Chondrocyte (in vitro differentiated cells): Measurements from ENCODE around the gene TAF6. TPM values are rescaled to one million over a fixed set of nuclear protein-coding genes. Genes with fewer than 3 reads are reported as not detected.

Experiments used
- DNase-seq: peaks from one replicate; pipeline ENCODE4 v3.0.0; 2021; ENCODE audit warnings: mixed read lengths, low spot score
- H3K27ac Mint-ChIP-seq: one replicate; pipeline ENCODE4 v1.8.0; 2021; ENCODE audit warnings: mild to moderate bottlenecking, moderate library complexity, mixed read lengths; ENCODE audit not compliant: unreplicated experiment
- H3K27me3 Mint-ChIP-seq: 2 replicates; pipeline ENCODE4 v1.8.0; 2021; ENCODE audit warnings: low read depth, mixed read lengths
- H3K36me3 Mint-ChIP-seq: 2 replicates; pipeline ENCODE4 v1.8.0; 2021; ENCODE audit warnings: low read depth, mixed read lengths
- H3K4me1 Mint-ChIP-seq: 2 replicates; pipeline ENCODE4 v1.8.0; 2021; ENCODE audit warnings: low read depth, mild to moderate bottlenecking, mixed read lengths
- H3K4me3 Mint-ChIP-seq: one replicate; pipeline ENCODE4 v1.8.0; 2021; ENCODE audit warnings: mild to moderate bottlenecking, moderate library complexity, mixed read lengths; ENCODE audit not compliant: unreplicated experiment
- H3K9me3 Mint-ChIP-seq: 2 replicates; pipeline ENCODE4 v1.8.0; 2021; ENCODE audit warnings: low read depth, mixed read lengths
- CTCF ChIP-seq: fragments of 200-600 bp; sonication (generic); IDR thresholded peaks from 2 replicates; pipeline ENCODE4 v1.5.0; 2021; ENCODE audit warnings: antibody characterized with exemption, mild to moderate bottlenecking, moderate library complexity
- total RNA-seq: library from RNA; stranded (reverse); gene quantifications from 3 replicates; pipeline ENCODE4 v1.2.1, GENCODE V29; 2021

Gene TAF6
- total RNA-seq, 1 donor from 2014 or later: 54.9 TPM

DNA sequence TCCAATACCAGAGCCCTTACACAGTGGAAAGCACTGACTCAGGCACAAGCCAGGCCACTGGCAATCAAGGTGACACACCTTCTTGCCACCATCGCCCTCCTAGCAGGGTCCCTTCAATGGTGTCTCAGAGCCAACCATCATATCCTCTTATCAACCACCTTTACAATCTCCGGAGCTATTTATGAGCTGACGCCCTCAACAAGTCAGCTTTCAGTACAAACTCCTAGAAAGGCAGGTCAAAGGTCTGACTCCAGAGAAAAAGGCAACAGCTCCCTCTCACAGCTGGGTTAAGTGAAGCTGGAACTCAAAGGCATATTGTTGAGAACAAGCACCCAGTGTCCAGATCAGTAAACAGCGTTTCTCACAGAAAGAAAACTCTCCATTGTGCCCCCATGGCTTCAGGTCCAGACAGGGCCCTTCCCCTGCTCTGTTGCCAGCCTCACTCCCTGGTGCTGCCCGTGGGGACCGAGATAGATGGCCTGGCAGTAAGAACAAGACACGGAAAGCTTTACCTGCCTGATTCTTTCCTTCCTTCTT is 40.1 kb downstream of the TAF6 start:
- peak overlapping the region; percentile 89 for H3K4me3 Mint-ChIP-seq
- H3K27ac Mint-ChIP-seq: peak overlapping the region; percentile 92
- no peaks in the 10 kb centered on the region for H3K27me3 Mint-ChIP-seq
- H3K9me3 Mint-ChIP-seq: no peaks in the 10 kb centered on the region
- TF ChIP-seq CTCF: no peak
- H3K4me1 Mint-ChIP-seq: peaks cover 38% of the 10 kb centered on the region
- no peak for DNase-seq
- H3K36me3 Mint-ChIP-seq: peaks cover 39% of the 10 kb centered on the region

DNA sequence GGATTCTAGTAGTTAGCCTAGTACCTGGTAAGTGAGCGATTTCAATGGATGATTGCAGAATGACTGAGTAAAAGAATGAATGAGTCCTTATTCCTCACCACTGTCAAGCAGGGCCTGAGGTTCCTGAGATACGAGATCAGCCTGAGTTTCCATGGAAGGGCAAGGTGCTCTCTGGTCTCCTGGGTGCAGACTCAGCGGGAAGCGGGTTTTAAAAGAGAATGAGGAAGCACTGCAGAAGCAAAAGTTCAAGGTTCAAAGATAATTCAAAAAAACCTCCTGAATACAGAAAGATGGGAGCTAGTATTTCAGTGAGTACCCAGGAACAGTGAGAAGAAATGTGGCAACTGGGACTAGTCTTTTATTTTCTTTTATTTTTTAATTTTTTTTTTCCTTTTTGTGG is 42.0 kb downstream of the TAF6 start:
- no peak overlapping the region for H3K27ac Mint-ChIP-seq
- TF ChIP-seq CTCF: no peak
- no peak for DNase-seq
- no peaks in the 10 kb centered on the region for H3K27me3 Mint-ChIP-seq
- H3K4me1 Mint-ChIP-seq: peaks cover 32% of the 10 kb centered on the region
- peaks cover 55% of the 10 kb centered on the region for H3K36me3 Mint-ChIP-seq
- peaks cover 8% of the 10 kb centered on the region for H3K9me3 Mint-ChIP-seq
- no peak overlapping the region for H3K4me3 Mint-ChIP-seq

GRCh38 chr7:100075418-100075817 is 43.7 kb downstream of the TAF6 start:
- TF ChIP-seq CTCF: no peak
- H3K4me3 Mint-ChIP-seq: no peak overlapping the region
- H3K4me1 Mint-ChIP-seq: peaks cover 23% of the 10 kb centered on the region
- H3K27me3 Mint-ChIP-seq: no peaks in the 10 kb centered on the region
- H3K36me3 Mint-ChIP-seq: peaks cover 69% of the 10 kb centered on the region
- DNase-seq: no peak
- no peak overlapping the region for H3K27ac Mint-ChIP-seq
- peaks cover 26% of the 10 kb centered on the region for H3K9me3 Mint-ChIP-seq

DNA sequence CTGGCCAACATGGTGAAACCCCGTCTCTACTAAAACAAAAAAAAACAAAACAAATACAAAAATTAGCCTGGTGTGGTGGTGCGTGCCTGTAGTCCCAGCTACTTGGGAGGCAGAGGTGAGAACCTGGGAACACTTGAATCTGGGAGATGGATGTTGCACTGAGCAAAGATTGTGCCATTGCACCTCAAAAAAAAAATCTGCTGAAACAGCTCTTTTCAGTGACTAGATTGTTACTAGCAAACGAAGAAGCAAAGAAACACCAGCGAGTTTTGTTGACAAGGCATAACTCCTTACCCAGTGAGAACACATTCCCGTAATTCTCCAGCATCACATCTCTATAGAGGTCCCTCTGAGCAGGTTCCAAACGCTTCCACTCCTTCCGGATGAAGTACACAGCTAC is 44.3 kb downstream of the TAF6 start:
- H3K4me1 Mint-ChIP-seq: peaks cover 18% of the 10 kb centered on the region
- no peaks in the 10 kb centered on the region for H3K27me3 Mint-ChIP-seq
- peaks cover 73% of the 10 kb centered on the region for H3K36me3 Mint-ChIP-seq
- no peak for TF ChIP-seq CTCF
- H3K9me3 Mint-ChIP-seq: peaks cover 28% of the 10 kb centered on the region
- DNase-seq: no peak
- H3K4me3 Mint-ChIP-seq: no peak overlapping the region
- H3K27ac Mint-ChIP-seq: no peak overlapping the region

GRCh38 chr7:100072462-100072861 is 46.7 kb downstream of the TAF6 start:
- Mint-ChIP-seq H3K4me3 (no peak overlapping the region), H3K4me1 (peaks cover 3% of the 10 kb centered on the region), H3K27me3 (no peaks in the 10 kb centered on the region), H3K9me3 (peaks cover 28% of the 10 kb centered on the region), H3K36me3 (peaks cover 70% of the 10 kb centered on the region), H3K27ac (no peak overlapping the region)
- TF ChIP-seq CTCF: no peak
- DNase-seq: no peak
